Liver (tissue), 9 donors: ENCODE results near the gene ADGRF1. TPM values are rescaled to one million over a fixed set of nuclear protein-coding genes. Genes with fewer than 3 reads are reported as not detected.
A peak's percentile ranks its signal among the peaks of the same experiment; 100 is the strongest.

Experiments used
- DNase-seq: peaks from one replicate; pipeline ENCODE4 v3.0.0-alpha.2; 2017; ENCODE audit warnings: low spot score
- H3K27ac ChIP-seq, 2 donors: one replicate each; pipeline ENCODE4 v1.7.0; 2013; ENCODE audit warnings: inconsistent platforms in 2 of 2, low read length in 2 of 2, control low read depth in 1 of 2, low read depth in 1 of 2, mild to moderate bottlenecking in 1 of 2
- H3K27me3 ChIP-seq, 4 donors: one replicate each; pipeline versions ENCODE4 v1.6.1 to v1.7.0; 2013; ENCODE audit warnings: low read length in 3 of 4, inconsistent platforms in 1 of 4, mild to moderate bottlenecking in 1 of 4, moderate library complexity in 1 of 4; ENCODE audit not compliant: control insufficient read depth in 4 of 4, insufficient read depth in 4 of 4
- H3K36me3 ChIP-seq, 4 donors: one replicate each; pipeline versions ENCODE4 v1.6.1 to v1.7.0; 2013; ENCODE audit warnings: low read length in 3 of 4, mild to moderate bottlenecking in 3 of 4, low read depth in 1 of 4, moderate library complexity in 1 of 4; ENCODE audit not compliant: control insufficient read depth in 4 of 4, insufficient read depth in 3 of 4
- H3K4me1 ChIP-seq, 4 donors: one replicate each; pipeline versions ENCODE4 v1.6.1 to v1.7.0; 2013; ENCODE audit warnings: low read length in 3 of 4, mild to moderate bottlenecking in 3 of 4, moderate library complexity in 1 of 4; ENCODE audit not compliant: control insufficient read depth in 4 of 4, insufficient read depth in 4 of 4
- H3K4me3 ChIP-seq, 3 donors: one replicate each; pipeline versions ENCODE4 v1.6.1 to v1.7.0; 2013; ENCODE audit warnings: low read length in 3 of 3, control low read depth in 1 of 3, low read depth in 1 of 3, mild to moderate bottlenecking in 1 of 3
- H3K9ac ChIP-seq, 2 donors: one replicate each; pipeline ENCODE4 v1.7.0; 2013; ENCODE audit warnings: low read length in 2 of 2, mild to moderate bottlenecking in 2 of 2, moderate library complexity in 2 of 2, control low read depth in 1 of 2, low read depth in 1 of 2
- H3K9me3 ChIP-seq, 4 donors: one replicate each; pipeline versions ENCODE4 v1.6.1 to v1.7.0; 2013; ENCODE audit warnings: low read length in 3 of 4; ENCODE audit not compliant: control insufficient read depth in 4 of 4
- FOXA1 ChIP-seq: IDR thresholded peaks from 2 replicates; pipeline ENCODE4 v1.6.1; 2016; ENCODE audit warnings: antibody characterized with exemption
- NR2F2 ChIP-seq: IDR thresholded peaks from 2 replicates; pipeline ENCODE4 v1.6.1; 2016; ENCODE audit warnings: antibody characterized with exemption
- SP1 ChIP-seq: IDR thresholded peaks from 2 replicates; pipeline ENCODE4 v1.6.1; 2018; ENCODE audit warnings: antibody characterized with exemption, mild to moderate bottlenecking
- YY1 ChIP-seq: IDR thresholded peaks from 2 replicates; pipeline ENCODE4 v1.6.1; 2016; ENCODE audit warnings: antibody characterized with exemption, mild to moderate bottlenecking
- ZBTB33 ChIP-seq: IDR thresholded peaks from 2 replicates; pipeline ENCODE4 v1.6.1; 2016; ENCODE audit warnings: antibody characterized with exemption
- WGBS: extraction: QIAGEN DNeasy Blood & Tissue Kit; methylation state at CpG from one replicate; pipeline ENCODE4 v1.1.7; 2013; 5-methylcytosine and 5-hydroxymethylcytosine counted together
- polyA plus RNA-seq, 2 donors: library from polyadenylated mRNA; stranded (reverse) in 1 of 2; unstranded in 1 of 2; fragments of 200-250 nt in 1 of 2; fragments of >200 nt in 1 of 2; fragmentation: Nextera tagmentation in 1 of 2; extraction: Ambion mirVana in 1 of 2; gene quantifications; one replicate each; pipeline versions ENCODE4 v1.2.1 to v1.2.3, GENCODE V29; 2013 to 2015
- total RNA-seq, 2 donors: library from RNA; depleted of rRNA; stranded (reverse); fragments of >200 nt; gene quantifications; one replicate each; pipeline ENCODE4 v1.2.3, GENCODE V29; 2014
- TF ChIP-seq, protein P1 (sequence below): fragments of 150-350 bp; IDR thresholded peaks from 2 replicates; pipeline ENCODE4 v1.5.1; 2017; ENCODE audit warnings: improper control_type of control experiment, low read depth, low read length; ENCODE audit not compliant: missing input control
- donor health status: healthy.
- donor health status: healthy.
- donor health status: healthy.
- donor health status: healthy.
- donor health status: healthy.

The ADGRF1 gene
- total and polyA plus RNA-seq, 4 donors = 0.01 TPM; not detected in 3

DNA sequence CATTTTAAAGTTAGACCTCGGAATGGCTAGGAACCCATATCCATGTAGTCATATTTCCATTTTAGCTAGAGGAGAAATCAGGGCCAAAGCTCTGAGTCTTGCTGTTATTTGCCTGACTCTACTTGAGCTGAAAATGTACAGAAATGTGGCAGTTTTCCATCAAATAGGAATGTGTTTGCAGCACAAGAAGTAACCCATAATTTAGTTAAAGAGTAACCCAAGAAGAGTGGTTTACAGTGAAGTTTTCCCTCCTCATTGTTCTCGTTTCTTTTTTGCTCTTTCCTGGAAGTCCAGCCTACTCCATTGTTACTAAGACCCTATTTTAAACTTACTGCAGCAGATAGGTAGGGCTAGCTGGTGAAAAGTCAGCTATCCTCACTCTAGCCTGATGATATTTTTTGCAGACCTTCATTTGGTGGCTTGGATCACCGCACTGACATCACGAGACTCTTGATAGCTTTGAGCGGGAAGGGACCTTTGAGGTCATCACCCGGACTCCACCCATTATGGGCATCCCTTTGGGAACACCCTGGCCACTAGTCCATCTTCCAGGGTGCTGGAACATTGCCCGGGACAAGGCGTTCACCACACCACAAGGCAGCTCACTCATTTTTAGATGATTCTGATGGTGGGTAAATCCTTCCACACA lies 92.4 kb downstream of the ADGRF1 start (continued):
- TF ChIP-seq, protein P1, sequence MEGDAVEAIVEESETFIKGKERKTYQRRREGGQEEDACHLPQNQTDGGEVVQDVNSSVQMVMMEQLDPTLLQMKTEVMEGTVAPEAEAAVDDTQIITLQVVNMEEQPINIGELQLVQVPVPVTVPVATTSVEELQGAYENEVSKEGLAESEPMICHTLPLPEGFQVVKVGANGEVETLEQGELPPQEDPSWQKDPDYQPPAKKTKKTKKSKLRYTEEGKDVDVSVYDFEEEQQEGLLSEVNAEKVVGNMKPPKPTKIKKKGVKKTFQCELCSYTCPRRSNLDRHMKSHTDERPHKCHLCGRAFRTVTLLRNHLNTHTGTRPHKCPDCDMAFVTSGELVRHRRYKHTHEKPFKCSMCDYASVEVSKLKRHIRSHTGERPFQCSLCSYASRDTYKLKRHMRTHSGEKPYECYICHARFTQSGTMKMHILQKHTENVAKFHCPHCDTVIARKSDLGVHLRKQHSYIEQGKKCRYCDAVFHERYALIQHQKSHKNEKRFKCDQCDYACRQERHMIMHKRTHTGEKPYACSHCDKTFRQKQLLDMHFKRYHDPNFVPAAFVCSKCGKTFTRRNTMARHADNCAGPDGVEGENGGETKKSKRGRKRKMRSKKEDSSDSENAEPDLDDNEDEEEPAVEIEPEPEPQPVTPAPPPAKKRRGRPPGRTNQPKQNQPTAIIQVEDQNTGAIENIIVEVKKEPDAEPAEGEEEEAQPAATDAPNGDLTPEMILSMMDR = no peak
- TF ChIP-seq ZBTB33 (no peak), YY1 (no peak)

GRCh38 chr6:46948699-46949098 lies 93.4 kb downstream of the ADGRF1 start:
- H3K27ac ChIP-seq = peak overlapping the region in 1 of 2 donors; percentile 18
- 85% methylated on average over 8 of the region's 8 CpGs for WGBS
- H3K9ac ChIP-seq = no peak overlapping the region
- peaks cover 0 to 2% (median 0%) of the 10 kb centered on the region in 4 donors for H3K27me3 ChIP-seq
- no peaks in the 10 kb centered on the region for H3K36me3 ChIP-seq
- no peaks in the 10 kb centered on the region for H3K9me3 ChIP-seq
- H3K4me3 ChIP-seq = no peak overlapping the region
- TF ChIP-seq SP1 (peak; percentile 20), NR2F2 (peak; percentile 88), FOXA1 (no peak)
- no peak for DNase-seq
- no peaks in the 10 kb centered on the region for H3K4me1 ChIP-seq

Other genes with a start within 250 kb of the ADGRF1 start
- 1 to 10 TPM in 1 of 2 donors, not detected in 1; 1.8 TPM for gene MEP1A, start 248.9 kb downstream of the ADGRF1 start, total RNA-seq
- gene MEP1A, start 248.9 kb downstream of the ADGRF1 start, polyA plus RNA-seq = under 1 TPM; 0.01 to 0.08 TPM
- 10 to 100 TPM in 1 of 2 donors, 1 to 10 TPM in 1; 4.9 to 19.9 TPM for gene ADGRF5, start 120.4 kb downstream of the ADGRF1 start, total RNA-seq
- 1 to 10 TPM; 7.4 to 7.5 TPM for gene ADGRF5, start 120.4 kb downstream of the ADGRF1 start, polyA plus RNA-seq